Measurements from ENCODE around the gene KIAA1191.

DNA sequence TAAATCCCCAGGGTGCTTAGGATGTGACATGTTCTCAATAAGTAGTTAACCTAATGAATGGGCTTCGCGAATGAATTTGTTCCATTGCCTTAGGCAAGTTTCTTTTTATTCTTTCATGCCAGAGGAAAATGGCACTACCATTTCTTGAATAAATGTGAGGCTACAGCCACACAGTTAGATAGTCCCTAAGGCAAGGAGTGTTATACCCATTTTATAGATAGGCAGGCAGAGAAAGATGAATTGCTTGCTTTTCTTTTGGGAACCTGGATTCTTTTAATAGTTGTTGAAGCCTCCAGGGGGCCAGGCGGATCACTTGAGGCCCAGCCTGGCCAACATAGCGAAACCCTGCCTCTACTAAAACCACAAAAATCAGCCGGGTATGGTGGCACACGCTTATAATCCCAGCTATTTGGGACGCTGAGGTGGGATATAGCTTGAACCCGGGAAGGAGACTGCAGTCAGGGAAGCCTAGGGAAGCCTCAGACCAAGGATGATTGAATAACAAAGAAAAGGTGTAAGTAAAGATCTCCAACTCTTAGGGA lies 25.9 kb upstream of the KIAA1191 start:
- TF ChIP-seq, protein P1, sequence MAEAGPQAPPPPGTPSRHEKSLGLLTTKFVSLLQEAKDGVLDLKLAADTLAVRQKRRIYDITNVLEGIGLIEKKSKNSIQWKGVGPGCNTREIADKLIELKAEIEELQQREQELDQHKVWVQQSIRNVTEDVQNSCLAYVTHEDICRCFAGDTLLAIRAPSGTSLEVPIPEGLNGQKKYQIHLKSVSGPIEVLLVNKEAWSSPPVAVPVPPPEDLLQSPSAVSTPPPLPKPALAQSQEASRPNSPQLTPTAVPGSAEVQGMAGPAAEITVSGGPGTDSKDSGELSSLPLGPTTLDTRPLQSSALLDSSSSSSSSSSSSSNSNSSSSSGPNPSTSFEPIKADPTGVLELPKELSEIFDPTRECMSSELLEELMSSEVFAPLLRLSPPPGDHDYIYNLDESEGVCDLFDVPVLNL (CRISPR knock-in tag; IDR thresholded peaks at IDR 0.05; ENCODE audit: borderline replicate concordance, low read depth): no peak
- TF ChIP-seq, protein P2, sequence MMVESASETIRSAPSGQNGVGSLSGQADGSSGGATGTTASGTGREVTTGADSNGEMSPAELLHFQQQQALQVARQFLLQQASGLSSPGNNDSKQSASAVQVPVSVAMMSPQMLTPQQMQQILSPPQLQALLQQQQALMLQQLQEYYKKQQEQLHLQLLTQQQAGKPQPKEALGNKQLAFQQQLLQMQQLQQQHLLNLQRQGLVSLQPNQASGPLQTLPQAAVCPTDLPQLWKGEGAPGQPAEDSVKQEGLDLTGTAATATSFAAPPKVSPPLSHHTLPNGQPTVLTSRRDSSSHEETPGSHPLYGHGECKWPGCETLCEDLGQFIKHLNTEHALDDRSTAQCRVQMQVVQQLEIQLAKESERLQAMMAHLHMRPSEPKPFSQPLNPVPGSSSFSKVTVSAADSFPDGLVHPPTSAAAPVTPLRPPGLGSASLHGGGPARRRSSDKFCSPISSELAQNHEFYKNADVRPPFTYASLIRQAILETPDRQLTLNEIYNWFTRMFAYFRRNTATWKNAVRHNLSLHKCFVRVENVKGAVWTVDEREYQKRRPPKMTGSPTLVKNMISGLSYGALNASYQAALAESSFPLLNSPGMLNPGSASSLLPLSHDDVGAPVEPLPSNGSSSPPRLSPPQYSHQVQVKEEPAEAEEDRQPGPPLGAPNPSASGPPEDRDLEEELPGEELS (CRISPR knock-in tag; IDR thresholded peaks at IDR 0.05): no peak
- TF ChIP-seq CTCF (IDR thresholded peaks at IDR 0.05): no peak
- no peak for TF ChIP-seq HMGXB4 (CRISPR knock-in tag; IDR thresholded peaks at IDR 0.05)
- TF ChIP-seq AFF4 (CRISPR knock-in tag; IDR thresholded peaks at IDR 0.05; ENCODE audit: borderline replicate concordance): no peak
- TF ChIP-seq TEAD4 (CRISPR knock-in tag; IDR thresholded peaks at IDR 0.05): no peak
- TF ChIP-seq JUN (CRISPR knock-in tag; IDR thresholded peaks at IDR 0.05): no peak
- no peak for TF ChIP-seq NFE2L1 (CRISPR knock-in tag; IDR thresholded peaks at IDR 0.05)
- TF ChIP-seq ELF4 (CRISPR knock-in tag; IDR thresholded peaks at IDR 0.05; ENCODE audit: low read depth): no peak
- no peak for TF ChIP-seq ZNF263 (CRISPR knock-in tag; IDR thresholded peaks at IDR 0.05; ENCODE audit: low read depth)

Measured in WTC11 (cell line).